ENCODE data around the gene UBL4A. TPM values are rescaled to one million over a fixed set of nuclear protein-coding genes. Genes with fewer than 3 reads are reported as not detected.

UBL4A gene
- total RNA-seq, 1 donor = 35.0 TPM

DNA sequence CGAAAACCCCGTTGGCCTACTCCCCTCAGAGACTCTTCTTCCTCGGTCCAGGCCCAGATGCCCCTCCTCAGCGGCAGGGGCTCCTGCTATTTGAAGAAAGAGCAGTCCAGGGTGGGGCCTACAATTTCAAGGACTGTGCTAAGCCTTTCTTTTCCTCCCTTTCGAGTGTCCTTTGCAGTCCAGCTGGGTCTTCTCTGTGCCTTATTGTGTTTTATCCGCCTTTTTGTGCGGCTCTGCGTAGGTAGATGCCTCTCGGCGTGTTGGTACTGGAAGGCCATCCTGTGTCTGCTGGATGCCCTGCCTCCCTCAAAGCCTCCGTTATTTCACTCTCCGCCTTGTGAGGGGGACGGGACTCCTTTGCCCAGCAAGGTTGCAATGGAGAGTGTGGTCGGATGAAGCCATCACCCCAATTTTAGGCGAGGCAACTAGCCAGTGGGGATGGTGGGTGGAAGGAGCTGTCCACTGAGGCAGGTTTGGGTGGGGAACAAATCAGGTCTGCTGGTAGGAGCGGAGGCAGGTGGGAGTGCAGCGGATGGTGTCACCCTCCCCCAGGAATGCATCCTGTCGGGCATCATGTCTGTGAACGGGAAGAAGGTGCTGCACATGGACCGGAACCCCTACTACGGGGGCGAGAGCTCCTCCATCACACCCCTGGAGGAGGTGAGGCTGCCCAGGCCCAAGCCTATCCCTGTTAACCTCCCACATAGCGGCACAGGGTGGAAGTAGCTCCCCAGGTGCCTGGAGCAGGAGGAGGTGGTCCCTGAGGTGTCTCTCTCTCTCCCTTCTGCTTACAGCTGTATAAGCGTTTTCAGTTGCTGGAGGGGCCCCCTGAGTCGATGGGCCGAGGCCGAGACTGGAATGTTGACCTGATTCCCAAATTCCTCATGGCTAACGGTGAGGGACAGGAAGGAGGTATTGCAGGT, 48.2 kb downstream of the UBL4A start:
- DNase-seq (ENCODE audit: low read depth) = no peak
- peak overlapping the region; percentile 77 for H3K4me3 ChIP-seq (ENCODE audit: low read depth, low read length)
- TF ChIP-seq, protein P1, sequence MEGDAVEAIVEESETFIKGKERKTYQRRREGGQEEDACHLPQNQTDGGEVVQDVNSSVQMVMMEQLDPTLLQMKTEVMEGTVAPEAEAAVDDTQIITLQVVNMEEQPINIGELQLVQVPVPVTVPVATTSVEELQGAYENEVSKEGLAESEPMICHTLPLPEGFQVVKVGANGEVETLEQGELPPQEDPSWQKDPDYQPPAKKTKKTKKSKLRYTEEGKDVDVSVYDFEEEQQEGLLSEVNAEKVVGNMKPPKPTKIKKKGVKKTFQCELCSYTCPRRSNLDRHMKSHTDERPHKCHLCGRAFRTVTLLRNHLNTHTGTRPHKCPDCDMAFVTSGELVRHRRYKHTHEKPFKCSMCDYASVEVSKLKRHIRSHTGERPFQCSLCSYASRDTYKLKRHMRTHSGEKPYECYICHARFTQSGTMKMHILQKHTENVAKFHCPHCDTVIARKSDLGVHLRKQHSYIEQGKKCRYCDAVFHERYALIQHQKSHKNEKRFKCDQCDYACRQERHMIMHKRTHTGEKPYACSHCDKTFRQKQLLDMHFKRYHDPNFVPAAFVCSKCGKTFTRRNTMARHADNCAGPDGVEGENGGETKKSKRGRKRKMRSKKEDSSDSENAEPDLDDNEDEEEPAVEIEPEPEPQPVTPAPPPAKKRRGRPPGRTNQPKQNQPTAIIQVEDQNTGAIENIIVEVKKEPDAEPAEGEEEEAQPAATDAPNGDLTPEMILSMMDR (IDR thresholded peaks at IDR 0.05; ENCODE audit: insufficient read depth, low read length) = no peak

DNA sequence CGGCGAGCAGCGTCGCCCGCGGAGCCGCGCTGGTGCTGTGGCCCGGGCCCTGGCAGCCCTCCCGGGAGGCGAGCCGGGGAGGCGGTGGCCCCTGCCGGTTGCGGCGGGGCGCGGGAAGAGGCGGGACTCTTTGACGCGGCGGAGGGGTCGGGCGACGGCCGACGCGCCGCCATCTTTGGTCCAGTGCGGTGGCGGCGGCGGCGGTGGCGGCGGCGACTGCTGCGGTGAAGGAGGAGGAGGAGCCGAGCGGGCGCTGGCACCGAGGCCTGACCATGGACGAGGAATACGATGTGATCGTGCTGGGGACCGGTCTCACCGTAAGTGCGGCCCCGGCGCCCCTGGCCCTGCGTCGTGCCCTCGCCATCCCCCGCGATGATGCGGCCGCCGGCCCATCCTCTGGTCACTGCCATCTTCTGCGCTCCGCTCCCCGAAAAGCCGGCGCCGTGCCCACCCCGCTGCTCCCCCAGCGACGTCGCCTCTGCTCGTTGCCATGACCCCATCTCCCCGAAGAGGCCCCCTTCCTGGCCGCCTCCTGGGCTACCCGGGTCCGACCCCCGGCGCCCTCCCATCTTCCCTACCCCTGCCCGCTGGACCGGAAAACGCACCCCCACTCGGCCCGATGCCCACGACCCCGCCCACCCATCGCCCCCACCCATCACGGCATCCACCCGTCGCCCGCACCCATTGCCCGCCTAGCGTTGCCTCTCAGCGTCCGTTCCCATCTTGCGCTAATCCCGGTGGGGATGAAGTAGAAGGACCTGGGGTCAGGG, 49.2 kb downstream of the UBL4A start, which contains the start of gene GDI1:
TSS of gene GDI1 (plus strand) at position 172 of the 770 bp plus-strand sequence. CDS start at position 273, 101 bp downstream.
- peak within 1 kb of the TSS; percentile 77 for H3K4me3 ChIP-seq (ENCODE audit: low read depth, low read length)
- TF ChIP-seq, protein P1 (IDR thresholded peaks at IDR 0.05; ENCODE audit: insufficient read depth, low read length) = no peak
- peak; percentile 23 for DNase-seq (ENCODE audit: low read depth)

DNA sequence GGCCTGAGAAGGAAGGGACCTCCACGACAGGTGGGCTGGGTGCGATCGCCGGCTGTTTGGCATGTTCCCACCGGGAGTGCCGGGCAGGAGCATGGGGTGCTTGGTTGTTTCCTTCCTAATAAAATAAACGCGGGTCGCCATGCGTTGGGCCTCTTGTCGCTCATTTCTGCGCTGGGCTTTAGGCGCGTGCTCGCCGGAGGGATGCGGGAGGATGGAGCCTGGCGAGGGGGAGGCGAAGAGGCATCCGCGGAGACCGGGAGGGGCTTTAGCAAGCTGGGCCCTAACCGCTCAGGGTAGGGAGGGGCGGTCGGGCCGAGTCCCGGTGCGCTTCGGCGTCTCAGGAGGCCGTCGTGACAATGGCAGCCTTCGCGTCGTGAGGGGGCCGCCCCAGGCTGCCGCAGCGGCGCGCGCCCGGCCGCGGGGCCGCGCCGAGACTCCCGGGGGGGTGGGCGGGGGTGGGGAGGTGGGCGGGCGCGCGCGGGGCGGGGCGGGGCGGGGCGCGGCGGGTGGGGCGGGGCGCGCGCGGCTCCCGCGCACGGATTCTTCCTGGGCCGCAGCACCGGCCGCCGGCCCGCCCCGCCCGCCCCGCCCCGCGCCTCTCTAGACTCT, 49.9 kb downstream of the UBL4A start:
- DNase-seq (ENCODE audit: low read depth) = peak; percentile 19
- TF ChIP-seq, protein P1 (IDR thresholded peaks at IDR 0.05; ENCODE audit: insufficient read depth, low read length) = no peak
- H3K4me3 ChIP-seq (ENCODE audit: low read depth, low read length) = peak overlapping the region; percentile 77

DNA sequence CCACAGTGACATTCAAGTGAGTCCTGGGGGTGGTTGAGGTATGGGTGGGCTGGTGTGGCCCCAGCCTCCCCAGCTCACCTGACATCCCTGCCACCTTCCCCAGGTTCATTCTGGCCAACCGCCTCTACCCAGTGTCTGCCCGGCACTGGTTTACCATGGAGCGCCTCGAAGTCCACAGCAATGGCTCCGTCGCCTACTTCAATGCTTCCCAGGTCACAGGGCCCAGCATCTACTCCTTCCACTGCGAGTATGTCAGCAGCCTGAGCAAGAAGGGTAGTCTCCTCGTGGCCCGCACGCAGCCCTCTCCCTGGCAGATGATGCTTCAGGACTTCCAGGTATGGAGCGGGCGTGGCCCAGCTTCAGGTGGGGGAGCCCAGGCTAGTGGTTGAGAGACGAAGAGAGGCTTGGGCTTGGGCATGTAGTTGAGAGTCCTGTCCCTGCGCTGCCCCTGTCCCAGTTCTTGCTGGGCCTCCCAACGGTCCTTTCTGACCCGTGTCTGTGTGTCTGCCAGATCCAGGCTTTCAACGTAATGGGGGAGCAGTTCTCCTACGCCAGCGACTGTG, 51.2 kb downstream of the UBL4A start:
- DNase-seq (ENCODE audit: low read depth) = no peak
- TF ChIP-seq, protein P1 (IDR thresholded peaks at IDR 0.05; ENCODE audit: insufficient read depth, low read length) = no peak

DNA sequence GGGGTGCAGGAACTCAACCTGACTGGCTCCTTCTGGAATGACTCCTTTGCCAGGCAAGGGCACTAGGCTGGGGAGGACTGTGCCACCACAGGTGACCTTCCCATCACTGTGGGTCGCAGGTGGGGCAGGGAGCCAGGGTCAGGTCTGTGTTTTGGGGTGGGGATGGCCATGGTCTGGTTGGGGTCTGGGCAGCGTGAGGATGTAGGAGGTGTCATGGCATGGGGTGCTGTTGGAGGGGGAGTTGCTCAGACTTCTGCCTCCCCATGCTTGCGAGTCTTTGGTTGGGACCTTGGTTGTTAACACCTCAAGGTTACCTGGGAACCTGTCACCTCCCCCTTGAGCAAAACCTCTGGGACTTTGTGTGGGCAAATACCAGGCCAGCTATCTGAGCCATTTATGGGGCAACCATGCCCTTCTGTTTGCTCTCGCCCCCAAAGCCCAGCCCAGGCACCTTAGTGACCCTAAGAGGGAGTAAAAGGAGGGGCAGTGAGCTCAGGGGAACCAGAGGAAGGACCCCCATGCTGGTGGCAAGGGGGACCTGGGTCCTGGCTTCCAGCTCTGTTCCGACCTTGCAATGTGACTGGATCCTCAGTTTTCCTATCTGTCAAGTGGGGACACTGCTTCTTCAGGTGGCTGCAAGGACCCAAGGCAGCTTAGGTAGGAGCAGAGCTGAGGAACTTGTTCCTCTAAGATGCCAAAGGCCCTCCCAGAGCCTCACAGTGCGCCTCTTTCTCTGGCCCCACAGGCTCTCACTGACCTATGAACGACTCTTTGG, 51.8 kb downstream of the UBL4A start:
- H3K4me3 ChIP-seq (ENCODE audit: low read depth, low read length) = no peak overlapping the region
- TF ChIP-seq, protein P1 (IDR thresholded peaks at IDR 0.05; ENCODE audit: insufficient read depth, low read length) = no peak
- DNase-seq (ENCODE audit: low read depth) = no peak

More for the DNA sequence above, 51.2 kb downstream of the UBL4A start:
- no peak overlapping the region for H3K4me3 ChIP-seq (ENCODE audit: low read depth, low read length)

Small RNA genes lying within 50 kb of the gene (small RNA-seq; reads per million reads assigned to genes)
- gene MIR6858 = not detected
- not detected for gene RN7SL697P

Other genes starting within 250 kb of the UBL4A start
- not detected in 2 replicates for gene OPN1MW3, start 229.0 kb downstream of the UBL4A start, total RNA-seq (ENCODE audit: low replicate concordance)
- not detected in 2 replicates for gene TEX28, start 191.5 kb downstream of the UBL4A start, total RNA-seq (ENCODE audit: low replicate concordance)
- not detected in 2 replicates for gene TKTL1, start 190.8 kb downstream of the UBL4A start, total RNA-seq (ENCODE audit: low replicate concordance)
- 549 and 1,365 TPM in 2 replicates for gene FLNA, start 112.0 kb downstream of the UBL4A start, total RNA-seq (ENCODE audit: low replicate concordance)
- gene EMD, start 107.3 kb downstream of the UBL4A start, total RNA-seq (ENCODE audit: low replicate concordance) = 9.6 and 29.9 TPM in 2 replicates
- gene RPL10, start 88.2 kb downstream of the UBL4A start, total RNA-seq (ENCODE audit: low replicate concordance) = 1,297 and 3,230 TPM in 2 replicates
- gene DNASE1L1, start 77.4 kb downstream of the UBL4A start, total RNA-seq (ENCODE audit: low replicate concordance) = 15.8 and 31.0 TPM in 2 replicates
- 18.0 and 30.9 TPM in 2 replicates for gene TAFAZZIN, start 75.1 kb downstream of the UBL4A start, total RNA-seq (ENCODE audit: low replicate concordance)
- gene ATP6AP1, start 57.9 kb downstream of the UBL4A start, total RNA-seq (ENCODE audit: low replicate concordance) = 33.2 and 36.1 TPM in 2 replicates
- gene GDI1, start 49.5 kb downstream of the UBL4A start, total RNA-seq (ENCODE audit: low replicate concordance) = 53.9 and 115 TPM in 2 replicates
- gene FAM50A, start 42.5 kb downstream of the UBL4A start, total RNA-seq (ENCODE audit: low replicate concordance) = 39.0 and 99.0 TPM in 2 replicates
- 11.9 and 25.8 TPM in 2 replicates for gene PLXNA3, start 28.3 kb downstream of the UBL4A start, total RNA-seq (ENCODE audit: low replicate concordance)
- 19.1 and 31.6 TPM in 2 replicates for gene LAGE3, start 7.3 kb downstream of the UBL4A start, total RNA-seq (ENCODE audit: low replicate concordance)
- gene SLC10A3, start 4.0 kb upstream of the UBL4A start, total RNA-seq (ENCODE audit: low replicate concordance) = 23.9 and 28.6 TPM in 2 replicates
- gene FAM3A, start 29.6 kb upstream of the UBL4A start, total RNA-seq (ENCODE audit: low replicate concordance) = 16.9 and 20.0 TPM in 2 replicates
- 45.5 and 126 TPM in 2 replicates for gene G6PD, start 60.2 kb upstream of the UBL4A start, total RNA-seq (ENCODE audit: low replicate concordance)
- 17.1 and 37.2 TPM in 2 replicates for gene IKBKG, start 61.0 kb upstream of the UBL4A start, total RNA-seq (ENCODE audit: low replicate concordance)
- gene CTAG1A, start 98.5 kb upstream of the UBL4A start, total RNA-seq (ENCODE audit: low replicate concordance) = not detected in 2 replicates
- not detected in 2 replicates for gene CTAG1B, start 132.7 kb upstream of the UBL4A start, total RNA-seq (ENCODE audit: low replicate concordance)
- gene CTAG2, start 167.0 kb upstream of the UBL4A start, total RNA-seq (ENCODE audit: low replicate concordance) = not detected in 2 replicates

All from fibroblast of the aortic adventitia (primary cell).